OCI-LY7 (cell line): ENCODE data around the gene ERCC4.

Experiments
- EZH2phosphoT487 ChIP-seq: fragments of 200-600 bp; sonication (generic); IDR thresholded peaks from 2 replicates; pipeline ENCODE4 v1.6.1; 2018; ENCODE audit warnings: low read depth, borderline replicate concordance, mild to moderate bottlenecking, mixed run types, antibody characterized with exemption, low read length, moderate library complexity, mixed read lengths
- TF ChIP-seq, protein P1 (sequence below): fragments of 200-600 bp; sonication (generic); conservative IDR thresholded peaks from 2 replicates; pipeline ENCODE4 v1.5.1; 2014; ENCODE audit warnings: mild to moderate bottlenecking, antibody characterized with exemption, low read length, moderate library complexity, mixed read lengths

DNA sequence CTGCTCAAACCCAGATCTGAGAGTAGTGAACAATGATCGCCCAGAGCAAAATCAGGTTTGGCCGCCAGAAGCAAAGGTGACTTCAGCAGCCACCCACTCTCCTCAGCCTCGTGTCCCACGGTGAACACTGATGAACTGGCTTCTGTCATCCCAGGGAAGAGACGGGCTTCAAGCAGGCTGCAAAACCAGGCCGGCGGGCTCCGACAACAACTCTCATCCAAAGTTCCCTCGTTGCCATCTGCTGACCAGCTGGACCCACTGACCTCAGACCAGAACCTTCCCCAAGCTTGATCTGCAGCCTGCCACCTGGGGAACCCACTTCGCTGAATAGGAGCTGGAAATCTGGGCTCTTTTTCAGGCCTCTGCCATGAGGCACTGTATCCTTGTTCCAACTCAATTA is 81.6 kb downstream of the ERCC4 start:
- TF ChIP-seq, protein P1, sequence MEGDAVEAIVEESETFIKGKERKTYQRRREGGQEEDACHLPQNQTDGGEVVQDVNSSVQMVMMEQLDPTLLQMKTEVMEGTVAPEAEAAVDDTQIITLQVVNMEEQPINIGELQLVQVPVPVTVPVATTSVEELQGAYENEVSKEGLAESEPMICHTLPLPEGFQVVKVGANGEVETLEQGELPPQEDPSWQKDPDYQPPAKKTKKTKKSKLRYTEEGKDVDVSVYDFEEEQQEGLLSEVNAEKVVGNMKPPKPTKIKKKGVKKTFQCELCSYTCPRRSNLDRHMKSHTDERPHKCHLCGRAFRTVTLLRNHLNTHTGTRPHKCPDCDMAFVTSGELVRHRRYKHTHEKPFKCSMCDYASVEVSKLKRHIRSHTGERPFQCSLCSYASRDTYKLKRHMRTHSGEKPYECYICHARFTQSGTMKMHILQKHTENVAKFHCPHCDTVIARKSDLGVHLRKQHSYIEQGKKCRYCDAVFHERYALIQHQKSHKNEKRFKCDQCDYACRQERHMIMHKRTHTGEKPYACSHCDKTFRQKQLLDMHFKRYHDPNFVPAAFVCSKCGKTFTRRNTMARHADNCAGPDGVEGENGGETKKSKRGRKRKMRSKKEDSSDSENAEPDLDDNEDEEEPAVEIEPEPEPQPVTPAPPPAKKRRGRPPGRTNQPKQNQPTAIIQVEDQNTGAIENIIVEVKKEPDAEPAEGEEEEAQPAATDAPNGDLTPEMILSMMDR: no peak
- TF ChIP-seq EZH2phosphoT487: no peak
